IMR-90 (cell line): ENCODE measurements around the gene GMCL1. TPM values are rescaled to one million over a fixed set of nuclear protein-coding genes. Genes with fewer than 3 reads are reported as not detected.

Source experiments
- ATAC-seq: fragments of 200-7000 bp; cut with Tn5 transposase; 2 replicates; pipeline ENCODE4 v1.9.1; 2020; ENCODE audit warnings: low read depth, mild to moderate bottlenecking, moderate library complexity
- BruUV-seq: library from RNA; stranded (reverse); fragments of 400-500 nt; replicated peaks from 2 replicates; lab custom pipeline; 2021; lab: Mats Ljungman, UMichigan
- CTCF ChIA-PET: fragments of 300-600 bp; formaldehyde crosslinking; extraction: SDS; loops from one replicate; lab custom pipeline; 2021; ENCODE audit warnings: antibody characterized with exemption; lab: Yijun Ruan, JAX
- POLR2A ChIA-PET: fragments of 300-600 bp; sonication (Branson Sonifier 250); formaldehyde crosslinking; loops from one replicate; lab custom pipeline; 2022; ENCODE audit warnings: antibody characterized with exemption; ENCODE audit not compliant: unreplicated experiment; lab: Charles Lee
- DNase-seq: peaks from one replicate; pipeline ENCODE4 v3.0.0; 2013
- H2AFZ ChIP-seq: replicated peaks from 2 replicates; pipeline ENCODE3; 2013; ENCODE audit warnings: low read length, mild to moderate bottlenecking; ENCODE audit not compliant: poor library complexity
- H2AK5ac ChIP-seq: 2 replicates; pipeline ENCODE4 v1.6.1; 2013; ENCODE audit warnings: low read depth, low read length, inconsistent platforms
- H2AK9ac ChIP-seq: replicated peaks from 2 replicates; pipeline ENCODE3; 2013; ENCODE audit warnings: mild to moderate bottlenecking, low read depth, low read length, moderate library complexity; ENCODE audit not compliant: poor library complexity
- H2BK120ac ChIP-seq: 2 replicates; pipeline ENCODE4 v1.6.1; 2013; ENCODE audit warnings: low read depth, low read length, inconsistent platforms
- H2BK15ac ChIP-seq: 3 replicates; pipeline ENCODE4 v1.6.1; 2013; ENCODE audit warnings: low read depth, low read length, inconsistent platforms
- H2BK20ac ChIP-seq: 2 replicates; pipeline ENCODE4 v1.6.1; 2013; ENCODE audit warnings: low read depth, mild to moderate bottlenecking, inconsistent platforms, low read length, moderate library complexity
- H2BK5ac ChIP-seq: 2 replicates; pipeline ENCODE4 v1.6.1; 2013; ENCODE audit warnings: mild to moderate bottlenecking, low read depth, low read length, inconsistent platforms; ENCODE audit not compliant: poor library complexity, severe bottlenecking
- H3K14ac ChIP-seq: replicated peaks from 2 replicates; pipeline ENCODE4 v1.6.1; 2013; ENCODE audit warnings: low read depth, low read length, inconsistent platforms
- H3K18ac ChIP-seq: 2 replicates; pipeline ENCODE4 v1.6.1; 2013; ENCODE audit warnings: low read depth, low read length, control low read depth
- H3K23ac ChIP-seq: 2 replicates; pipeline ENCODE4 v1.6.1; 2013; ENCODE audit warnings: low read depth, low read length, inconsistent platforms
- H3K27ac ChIP-seq: 2 replicates; pipeline ENCODE4 v1.5.1; 2013; ENCODE audit warnings: mild to moderate bottlenecking, control low read depth, low read length; ENCODE audit not compliant: insufficient read depth
- H3K27me3 ChIP-seq: 2 replicates; pipeline ENCODE4 v1.6.1; 2013; ENCODE audit warnings: low read length; ENCODE audit not compliant: control insufficient read depth, insufficient read depth
- H3K36me3 ChIP-seq: 2 replicates; pipeline ENCODE4 v1.6.1; 2013; ENCODE audit warnings: low read length, mixed read lengths; ENCODE audit not compliant: control insufficient read depth, insufficient read depth
- H3K4ac ChIP-seq: 2 replicates; pipeline ENCODE4 v1.6.1; 2013; ENCODE audit warnings: low read depth, low read length, inconsistent platforms
- H3K4me1 ChIP-seq: 2 replicates; pipeline ENCODE4 v1.6.1; 2013; ENCODE audit warnings: low read length, mixed read lengths; ENCODE audit not compliant: control insufficient read depth, insufficient read depth
- H3K4me2 ChIP-seq: 2 replicates; pipeline ENCODE4 v1.6.1; 2013; ENCODE audit warnings: low read depth, mild to moderate bottlenecking, control low read depth, low read length, moderate library complexity
- H3K4me3 ChIP-seq: 2 replicates; pipeline ENCODE4 v1.5.1; 2013; ENCODE audit warnings: low read depth, mild to moderate bottlenecking, control low read depth, low read length, moderate library complexity; ENCODE audit not compliant: insufficient read depth
- H3K56ac ChIP-seq: 2 replicates; pipeline ENCODE4 v1.6.1; 2013; ENCODE audit warnings: low read length, inconsistent platforms; ENCODE audit not compliant: insufficient read depth; ENCODE audit errors: extremely low read depth
- H3K79me1 ChIP-seq, 2 experiments: 2 replicates each; pipeline ENCODE4 v1.6.1; 2013; ENCODE audit warnings: low read length in 2 of 2, inconsistent platforms in 1 of 2, low read depth in 1 of 2
- H3K9ac ChIP-seq: 2 replicates; pipeline ENCODE4 v1.6.1; 2013; ENCODE audit warnings: low read depth, low read length, control low read depth
- H3K9me1 ChIP-seq: 2 replicates; pipeline ENCODE4 v1.6.1; 2013; ENCODE audit warnings: low read length, inconsistent platforms; ENCODE audit not compliant: insufficient read depth
- H3K9me3 ChIP-seq: 2 replicates; pipeline ENCODE4 v1.6.1; 2013; ENCODE audit warnings: low read length; ENCODE audit not compliant: control insufficient read depth, insufficient read depth
- H4K20me1 ChIP-seq: 2 replicates; pipeline ENCODE4 v1.6.1; 2013; ENCODE audit warnings: low read length, inconsistent platforms; ENCODE audit not compliant: insufficient read depth
- H4K5ac ChIP-seq: 2 replicates; pipeline ENCODE4 v1.6.1; 2013; ENCODE audit warnings: mild to moderate bottlenecking, low read depth, low read length, control low read depth
- H4K8ac ChIP-seq, 2 experiments: 2 replicates each; pipeline ENCODE4 v1.6.1; 2013; ENCODE audit warnings: low read depth in 2 of 2, low read length in 2 of 2, control low read depth in 1 of 2, inconsistent platforms in 1 of 2
- H4K91ac ChIP-seq: 2 replicates; pipeline ENCODE4 v1.6.1; 2013; ENCODE audit warnings: low read depth, low read length, inconsistent platforms; ENCODE audit not compliant: insufficient read depth
- BHLHE40 ChIP-seq: fragments of 150-350 bp; IDR thresholded peaks from 2 replicates; pipeline ENCODE4 v1.6.1; 2016; ENCODE audit warnings: mild to moderate bottlenecking, low read depth, low read length
- CEBPB ChIP-seq: IDR thresholded peaks from 2 replicates; pipeline ENCODE4 v1.6.1; 2012; ENCODE audit warnings: low read depth, low read length, improper control_type of control experiment
- CHD1 ChIP-seq: IDR thresholded peaks from 2 replicates; pipeline ENCODE4 v1.6.1; 2012; ENCODE audit warnings: low read depth, low read length, improper control_type of control experiment
- CTCF ChIP-seq: conservative IDR thresholded peaks from 2 replicates; pipeline ENCODE4 v1.5.1; 2012; ENCODE audit warnings: mild to moderate bottlenecking, low read depth, low read length, improper control_type of control experiment
- ELK1 ChIP-seq: fragments of 150-350 bp; IDR thresholded peaks from 2 replicates; pipeline ENCODE4 v1.6.1; 2016; ENCODE audit warnings: low read depth, mild to moderate bottlenecking, low read length, moderate library complexity, borderline replicate concordance
- FOS ChIP-seq: fragments of 150-350 bp; IDR thresholded peaks from 2 replicates; pipeline ENCODE4 v1.6.1; 2016; ENCODE audit warnings: low read depth, low read length
- MAFK ChIP-seq: IDR thresholded peaks from 2 replicates; pipeline ENCODE4 v1.6.1; 2012; ENCODE audit warnings: low read depth, low read length, improper control_type of control experiment
- MAZ ChIP-seq: IDR thresholded peaks from 2 replicates; pipeline ENCODE4 v1.6.1; 2012; ENCODE audit warnings: low read depth, mild to moderate bottlenecking, low read length, improper control_type of control experiment, moderate library complexity, borderline replicate concordance
- MXI1 ChIP-seq: IDR thresholded peaks from 2 replicates; pipeline ENCODE4 v1.6.1; 2012; ENCODE audit warnings: low read depth, mild to moderate bottlenecking, low read length, moderate library complexity, borderline replicate concordance
- NFE2L2 ChIP-seq: fragments of 150-350 bp; IDR thresholded peaks from 2 replicates; pipeline ENCODE4 v1.6.1; 2016; ENCODE audit warnings: low read depth, mild to moderate bottlenecking, low read length
- POLR2A ChIP-seq: IDR thresholded peaks from 2 replicates; pipeline ENCODE4 v1.6.1; 2012; ENCODE audit warnings: mild to moderate bottlenecking, low read depth, low read length
- RAD21 ChIP-seq: IDR thresholded peaks from 2 replicates; pipeline ENCODE4 v1.6.1; 2012; ENCODE audit warnings: low read length, improper control_type of control experiment
- RCOR1 ChIP-seq: IDR thresholded peaks from 2 replicates; pipeline ENCODE4 v1.6.1; 2012; ENCODE audit warnings: mild to moderate bottlenecking, low read length, improper control_type of control experiment; ENCODE audit not compliant: insufficient replicate concordance
- RFX5 ChIP-seq: IDR thresholded peaks from 2 replicates; pipeline ENCODE4 v1.8.0; 2012; ENCODE audit warnings: low read depth, mild to moderate bottlenecking, low read length, moderate library complexity
- SMC3 ChIP-seq: fragments of 150-350 bp; IDR thresholded peaks from 2 replicates; pipeline ENCODE4 v1.6.1; 2016; ENCODE audit warnings: low read depth, mild to moderate bottlenecking, antibody characterized with exemption, low read length, moderate library complexity
- USF2 ChIP-seq: fragments of 150-350 bp; IDR thresholded peaks from 2 replicates; pipeline ENCODE4 v1.6.1; 2017; ENCODE audit warnings: mild to moderate bottlenecking, antibody characterized with exemption, low read length, low read depth
- WGBS, 2 experiments: methylation state at CpG; one replicate each; pipeline versions ENCODE4 v1.1.5 to v1.1.7; 2013; ENCODE audit warnings: missing lambda C conversion rate in 2 of 2; ENCODE audit not compliant: insufficient read length in 1 of 2; ENCODE audit errors: extremely low coverage in 2 of 2; 5-methylcytosine and 5-hydroxymethylcytosine counted together
- dilution Hi-C: fragments of 300-500 bp; cut with HindIII; formaldehyde crosslinking; loops from one replicate; pipeline ENCODE4 v1.14.3; 2018; ENCODE audit warnings: low sequenced_read_pairs; ENCODE audit not compliant: unreplicated experiment
- in situ Hi-C: fragments of 300-500 bp; cut with MboI; formaldehyde crosslinking; loops from 3 replicates; pipeline ENCODE4 v1.14.3; 2019; ENCODE audit warnings: low sequenced_read_pairs, inconsistent platforms, mixed read lengths
- intact Hi-C: fragments of 100-400 bp; cut with micrococcal nuclease; formaldehyde crosslinking; loops from 2 replicates; pipeline ENCODE4 v1.10.0; 2022
- polyA plus RNA-seq, 3 experiments: library from polyadenylated mRNA; depleted of rRNA; stranded (reverse); fragments of >200 nt; gene quantifications; 2 replicates each; pipeline ENCODE4 v1.2.3, GENCODE V29; 2012; ENCODE audit warnings: low replicate concordance in 1 of 3
- total RNA-seq: library from RNA; depleted of rRNA; stranded (reverse); fragments of >200 nt; gene quantifications from 2 replicates; pipeline ENCODE4 v1.2.3, GENCODE V29; 2012

The GMCL1 gene
- total and polyA plus RNA-seq, 2 of the 4 experiments (the other 2 are of a cell fraction): 2.8 to 3.4 TPM

GRCh38 chr2:69858261-69858660, 28.8 kb downstream of the GMCL1 start:
- Histone ChIP-seq H4K91ac (no peak overlapping the region), H3K9ac (no peak overlapping the region), H3K27ac (no peak overlapping the region), H2BK5ac (no peak overlapping the region), H3K14ac (no peak overlapping the region), H2BK120ac (no peak overlapping the region), H2BK20ac (no peak overlapping the region), H3K4me2 (no peak overlapping the region), H2AK9ac (no peak overlapping the region), H3K56ac (no peak overlapping the region), H4K5ac (no peak overlapping the region), H3K79me1 (no peaks in the 10 kb centered on the region; a peak in 1 of 4 replicates), H3K4ac (no peak overlapping the region), H2AK5ac (no peak overlapping the region), H4K20me1 (no peaks in the 10 kb centered on the region), H3K4me1 (no peaks in the 10 kb centered on the region), H2BK15ac (no peak overlapping the region), H3K36me3 (peaks cover 8% of the 10 kb centered on the region; the same call in 1 of the 2 replicates), H2AFZ (no peak overlapping the region), H3K23ac (no peak overlapping the region), H3K9me3 (no peaks in the 10 kb centered on the region), H3K9me1 (no peaks in the 10 kb centered on the region), H4K8ac (no peak overlapping the region), H3K4me3 (no peak overlapping the region), H3K18ac (no peak overlapping the region), H3K27me3 (no peaks in the 10 kb centered on the region)
- CTCF ChIA-PET: no interaction called here
- POLR2A ChIA-PET: no interaction called here
- dilution Hi-C loops: no loop called here
- DNase-seq: no peak
- in situ Hi-C loops: no loop called here
- no CpG with 5 or more reads among the region's 2 CpGs for WGBS, 2 experiments
- ATAC-seq: no peak
- intact Hi-C loops: no loop called here
- TF ChIP-seq NFE2L2 (no peak), BHLHE40 (no peak), CEBPB (no peak), FOS (no peak), SMC3 (no peak), RFX5 (no peak), MAFK (no peak), MAZ (no peak), RCOR1 (no peak), RAD21 (no peak), USF2 (no peak), POLR2A (no peak), CHD1 (no peak), CTCF (no peak), MXI1 (no peak), ELK1 (no peak)
- no TSS peak for BruUV-seq
